Measurements from ENCODE around the gene OR52J3. TPM values are rescaled to one million over a fixed set of nuclear protein-coding genes. Genes with fewer than 3 reads are reported as not detected.

The OR52J3 gene
- total RNA-seq, 1 experiment from 2014 or later = not detected

DNA sequence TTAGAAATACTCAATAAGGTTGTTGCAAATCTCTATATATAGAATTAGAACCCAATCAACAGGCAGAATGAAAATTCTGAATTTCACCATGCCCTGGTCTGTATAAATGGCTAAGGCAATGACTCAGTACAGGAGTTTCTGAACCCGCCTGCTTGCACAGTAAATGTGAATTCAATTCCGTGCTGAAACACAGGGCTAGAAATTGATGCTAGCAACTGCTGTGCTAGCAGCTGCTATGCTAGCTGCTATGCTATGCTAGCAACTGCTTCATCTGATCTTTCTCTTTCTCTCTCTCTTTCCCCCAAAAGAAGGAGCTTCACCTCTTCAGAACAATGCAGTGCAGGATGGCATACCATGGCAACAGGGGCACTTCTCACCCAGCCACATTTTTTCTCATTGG is 9.7 kb upstream of the OR52J3 start:
- Histone ChIP-seq H3K79me2 (ENCODE audit: low read length) (no peaks in the 10 kb centered on the region), H3K27me3 (ENCODE audit: low read length) (no peaks in the 10 kb centered on the region), H4K20me1 (ENCODE audit: low read length) (no peaks in the 10 kb centered on the region), H3K4me2 (ENCODE audit: low read length) (no peak overlapping the region), H3K27ac (ENCODE audit: low read length) (no peak overlapping the region), H3K4me3 (ENCODE audit: low read length) (no peak overlapping the region), H3K9me3 (ENCODE audit: low read length) (no peaks in the 10 kb centered on the region), H2AFZ (ENCODE audit: low read length) (no peak overlapping the region), H3F3A (ENCODE audit: low read length, unreplicated experiment) (no peaks in the 10 kb centered on the region), H3K9ac (ENCODE audit: low read length) (no peak overlapping the region), H3K9me2 (replicated peaks; ENCODE audit: low read length) (no peaks in the 10 kb centered on the region), H3K36me3 (ENCODE audit: low read depth, low read length) (no peaks in the 10 kb centered on the region), H3K4me1 (ENCODE audit: insufficient read depth, low read length) (no peaks in the 10 kb centered on the region)
- no peak for DNase-seq
- BruUV-seq (replicated peaks) = no TSS peak
- intact Hi-C loops (cut with micrococcal nuclease) = no loop called here
- ChIA-PET POLR2A (ENCODE audit: unreplicated experiment) (no interaction called here), CTCF (no interaction called here)
- no peak for ATAC-seq
- TF ChIP-seq EZH2phosphoT487 (IDR thresholded peaks at IDR 0.05; ENCODE audit: borderline replicate concordance, low read length) = no peak
- TF ChIP-seq, protein P1, sequence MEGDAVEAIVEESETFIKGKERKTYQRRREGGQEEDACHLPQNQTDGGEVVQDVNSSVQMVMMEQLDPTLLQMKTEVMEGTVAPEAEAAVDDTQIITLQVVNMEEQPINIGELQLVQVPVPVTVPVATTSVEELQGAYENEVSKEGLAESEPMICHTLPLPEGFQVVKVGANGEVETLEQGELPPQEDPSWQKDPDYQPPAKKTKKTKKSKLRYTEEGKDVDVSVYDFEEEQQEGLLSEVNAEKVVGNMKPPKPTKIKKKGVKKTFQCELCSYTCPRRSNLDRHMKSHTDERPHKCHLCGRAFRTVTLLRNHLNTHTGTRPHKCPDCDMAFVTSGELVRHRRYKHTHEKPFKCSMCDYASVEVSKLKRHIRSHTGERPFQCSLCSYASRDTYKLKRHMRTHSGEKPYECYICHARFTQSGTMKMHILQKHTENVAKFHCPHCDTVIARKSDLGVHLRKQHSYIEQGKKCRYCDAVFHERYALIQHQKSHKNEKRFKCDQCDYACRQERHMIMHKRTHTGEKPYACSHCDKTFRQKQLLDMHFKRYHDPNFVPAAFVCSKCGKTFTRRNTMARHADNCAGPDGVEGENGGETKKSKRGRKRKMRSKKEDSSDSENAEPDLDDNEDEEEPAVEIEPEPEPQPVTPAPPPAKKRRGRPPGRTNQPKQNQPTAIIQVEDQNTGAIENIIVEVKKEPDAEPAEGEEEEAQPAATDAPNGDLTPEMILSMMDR (conservative IDR thresholded peaks at IDR 0.05; ENCODE audit: low read depth, low read length) = no peak
- TF ChIP-seq EZH2 (IDR thresholded peaks at IDR 0.05; ENCODE audit: low read length, unreplicated experiment) = no peak

DNA sequence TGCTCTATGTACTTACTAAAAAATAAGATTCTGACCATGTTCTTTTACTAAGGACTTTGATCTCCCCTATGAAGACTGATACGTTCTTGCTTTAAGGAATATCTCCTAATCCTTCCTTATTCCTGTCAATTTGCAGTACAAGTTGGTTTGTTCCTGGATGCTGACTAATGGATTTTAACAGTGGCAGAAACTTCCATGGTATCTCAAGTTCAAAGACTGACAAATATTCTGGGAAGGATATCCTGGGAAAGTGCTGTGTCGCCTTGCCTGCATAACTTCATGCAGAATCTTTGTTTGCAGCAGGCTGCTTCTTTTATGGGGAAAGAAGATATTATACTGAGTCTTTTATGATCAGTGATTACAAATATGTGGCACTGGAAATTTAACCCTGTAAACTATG is 8.4 kb upstream of the OR52J3 start:
- H3K27ac ChIP-seq (ENCODE audit: low read length) = no peak overlapping the region
- TF ChIP-seq EZH2 (IDR thresholded peaks at IDR 0.05; ENCODE audit: low read length, unreplicated experiment) = no peak
- TF ChIP-seq, protein P1 (conservative IDR thresholded peaks at IDR 0.05; ENCODE audit: low read depth, low read length) = no peak
- TF ChIP-seq EZH2phosphoT487 (IDR thresholded peaks at IDR 0.05; ENCODE audit: borderline replicate concordance, low read length) = no peak
- no peaks in the 10 kb centered on the region for H3F3A ChIP-seq (ENCODE audit: low read length, unreplicated experiment)
- no TSS peak for BruUV-seq (replicated peaks)
- POLR2A ChIA-PET (ENCODE audit: unreplicated experiment) = no interaction called here
- H2AFZ ChIP-seq (ENCODE audit: low read length) = no peak overlapping the region
- CTCF ChIA-PET = no interaction called here
- H3K27me3 ChIP-seq (ENCODE audit: low read length) = no peaks in the 10 kb centered on the region
- H3K36me3 ChIP-seq (ENCODE audit: low read depth, low read length) = no peaks in the 10 kb centered on the region
- H3K4me2 ChIP-seq (ENCODE audit: low read length) = no peak overlapping the region
- H3K4me3 ChIP-seq (ENCODE audit: low read length) = no peak overlapping the region
- ATAC-seq (no peak), DNase-seq (no peak)
- no peaks in the 10 kb centered on the region for H3K79me2 ChIP-seq (ENCODE audit: low read length)
- intact Hi-C loops (cut with micrococcal nuclease) = no loop called here
- no peaks in the 10 kb centered on the region for H3K9me2 ChIP-seq (replicated peaks; ENCODE audit: low read length)
- H4K20me1 ChIP-seq (ENCODE audit: low read length) = no peaks in the 10 kb centered on the region
- no peaks in the 10 kb centered on the region for H3K4me1 ChIP-seq (ENCODE audit: insufficient read depth, low read length)
- no peaks in the 10 kb centered on the region for H3K9me3 ChIP-seq (ENCODE audit: low read length)
- no peak overlapping the region for H3K9ac ChIP-seq (ENCODE audit: low read length)

DNA sequence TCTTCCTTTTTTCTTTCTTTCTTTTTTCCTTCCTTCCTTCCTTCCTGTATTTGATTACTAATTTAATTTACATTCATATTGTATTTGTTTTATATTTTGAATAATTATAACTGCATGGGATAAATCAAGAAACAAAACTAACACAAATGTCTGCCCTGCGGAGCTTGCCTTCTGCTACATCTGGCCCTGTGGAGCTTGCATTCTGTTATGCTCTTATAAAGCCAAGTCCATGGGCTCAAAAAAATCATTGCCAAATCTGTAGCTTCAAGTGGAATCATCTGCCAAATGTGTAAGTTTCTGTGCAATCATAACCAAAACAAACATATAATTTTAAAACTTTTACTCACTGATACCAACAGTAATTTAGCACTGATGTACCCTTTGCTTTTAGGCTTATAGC is 8.0 kb upstream of the OR52J3 start:
- BruUV-seq (replicated peaks) = no TSS peak
- no peak for TF ChIP-seq EZH2phosphoT487 (IDR thresholded peaks at IDR 0.05; ENCODE audit: borderline replicate concordance, low read length)
- TF ChIP-seq EZH2 (IDR thresholded peaks at IDR 0.05; ENCODE audit: low read length, unreplicated experiment) = no peak
- TF ChIP-seq, protein P1 (conservative IDR thresholded peaks at IDR 0.05; ENCODE audit: low read depth, low read length) = no peak
- Histone ChIP-seq H3K4me1 (ENCODE audit: insufficient read depth, low read length) (no peaks in the 10 kb centered on the region), H4K20me1 (ENCODE audit: low read length) (no peaks in the 10 kb centered on the region), H3K27ac (ENCODE audit: low read length) (no peak overlapping the region), H3K9ac (ENCODE audit: low read length) (no peak overlapping the region), H2AFZ (ENCODE audit: low read length) (no peak overlapping the region), H3K4me2 (ENCODE audit: low read length) (no peak overlapping the region), H3K9me2 (replicated peaks; ENCODE audit: low read length) (no peaks in the 10 kb centered on the region), H3K4me3 (ENCODE audit: low read length) (no peak overlapping the region), H3K79me2 (ENCODE audit: low read length) (no peaks in the 10 kb centered on the region), H3K36me3 (ENCODE audit: low read depth, low read length) (no peaks in the 10 kb centered on the region), H3K9me3 (ENCODE audit: low read length) (no peaks in the 10 kb centered on the region), H3K27me3 (ENCODE audit: low read length) (no peaks in the 10 kb centered on the region), H3F3A (ENCODE audit: low read length, unreplicated experiment) (no peaks in the 10 kb centered on the region)
- intact Hi-C loops (cut with micrococcal nuclease) = no loop called here
- POLR2A ChIA-PET (ENCODE audit: unreplicated experiment) = no interaction called here
- CTCF ChIA-PET = no interaction called here
- DNase-seq = no peak
- ATAC-seq = no peak
